DND-41 (cell line): Measurements from ENCODE around the gene PRPF40B.

ENCODE experiments used
- CTCF ChIP-seq: IDR thresholded peaks from 2 replicates; pipeline ENCODE4 v1.5.1; 2012; ENCODE audit warnings: borderline replicate concordance, low read length, moderate library complexity, mild to moderate bottlenecking; ENCODE audit not compliant: poor library complexity, severe bottlenecking; ENCODE audit errors: extremely low read depth
- EZH2 ChIP-seq: IDR thresholded peaks from 3 replicates; pipeline ENCODE4 v1.6.1; 2012; ENCODE audit warnings: borderline replicate concordance, low read depth, mild to moderate bottlenecking, moderate library complexity, low read length, inconsistent platforms; ENCODE audit not compliant: severe bottlenecking

- no peak for TF ChIP-seq CTCF
- no peak for TF ChIP-seq EZH2
Observed at GRCh38 chr12:49577589-49578315, 45.6 kb upstream of the PRPF40B start.
